HepG2 (cell line): ENCODE results near the gene ARHGAP19.

Experiments used
- ADNP ChIP-seq: sonication (generic); formaldehyde crosslinking; IDR thresholded peaks from 2 replicates; pipeline ENCODE4 v1.4.0; 2020; ENCODE audit warnings: missing genetic modification reagents
- BHLHE40 ChIP-seq: IDR thresholded peaks from 2 replicates; pipeline ENCODE4 v1.6.1; 2011; ENCODE audit warnings: low read length, improper control_type of control experiment
- CTCF ChIP-seq: sonication (generic); formaldehyde crosslinking; IDR thresholded peaks from 2 replicates; pipeline ENCODE4 v1.5.0; 2020; ENCODE audit warnings: mild to moderate bottlenecking, missing genetic modification reagents, moderate library complexity
- DNMT1 ChIP-seq: sonication (generic); formaldehyde crosslinking; IDR thresholded peaks from 2 replicates; pipeline ENCODE4 v1.5.1; 2020; ENCODE audit warnings: mild to moderate bottlenecking, missing genetic modification reagents
- EZH2 ChIP-seq: conservative IDR thresholded peaks from 2 replicates; pipeline ENCODE4 v1.6.1; 2012; ENCODE audit warnings: mild to moderate bottlenecking, low read depth, low read length, moderate library complexity
- GABPA ChIP-seq, 2 experiments: IDR thresholded peaks; 2 replicates each; pipeline ENCODE4 v1.6.1; 2011 to 2016; ENCODE audit warnings: low read depth in 2 of 2, low read length in 1 of 2, missing biosample characterization in 1 of 2, missing genetic modification characterization in 1 of 2
- HMGXB4 ChIP-seq, 2 experiments: sonication (generic) in 1 of 2; formaldehyde crosslinking in 1 of 2; IDR thresholded peaks; 2 replicates each; pipeline versions ENCODE4 v1.4.0 to v1.6.1; 2018 to 2020; ENCODE audit warnings: missing genetic modification reagents in 2 of 2, borderline replicate concordance in 1 of 2, low read depth in 1 of 2, mild to moderate bottlenecking in 1 of 2, missing biosample characterization in 1 of 2
- HNF4A ChIP-seq: sonication (generic); formaldehyde crosslinking; IDR thresholded peaks from 2 replicates; pipeline ENCODE4 v1.4.0; 2020; ENCODE audit warnings: missing genetic modification reagents
- JARID2 ChIP-seq: sonication (generic); formaldehyde crosslinking; IDR thresholded peaks from 2 replicates; pipeline ENCODE4 v1.8.1; 2023; ENCODE audit warnings: missing genetic modification reagents, inconsistent platforms; ENCODE audit not compliant: insufficient replicate concordance
- MEIS1 ChIP-seq: sonication (generic); formaldehyde crosslinking; IDR thresholded peaks from 2 replicates; pipeline ENCODE4 v1.9.0; 2021; ENCODE audit warnings: mild to moderate bottlenecking, missing genetic modification reagents, moderate library complexity, borderline replicate concordance
- POLR2A ChIP-seq, 2 experiments: IDR thresholded peaks; 2 replicates each; pipeline ENCODE4 v1.6.1; 2011; ENCODE audit warnings: low read depth in 2 of 2, low read length in 2 of 2, mild to moderate bottlenecking in 1 of 2, moderate library complexity in 1 of 2; ENCODE audit not compliant: insufficient read depth in 1 of 2
- SOX6 ChIP-seq, 2 experiments: fragments of 450-650 bp in 1 of 2; sonication (generic) in 1 of 2; formaldehyde crosslinking in 1 of 2; IDR thresholded peaks; 2 replicates each; pipeline versions ENCODE4 v1.4.0 to v1.6.1; 2017 to 2020; ENCODE audit warnings: antibody characterized with exemption in 1 of 2, mild to moderate bottlenecking in 1 of 2, missing genetic modification reagents in 1 of 2
- ZNF138 ChIP-seq: sonication (generic); formaldehyde crosslinking; IDR thresholded peaks from 2 replicates; pipeline ENCODE4 v1.5.0; 2020; ENCODE audit warnings: mild to moderate bottlenecking, low read depth, missing genetic modification reagents

GRCh38 chr10:97197030-97197500 is 95.4 kb downstream of the ARHGAP19 start:
- TF ChIP-seq DNMT1 (CRISPR knock-in tag) (no peak), SOX6 (IDR thresholded peaks at IDR 0.05) (no peak), SOX6 (CRISPR knock-in tag; IDR thresholded peaks at IDR 0.05) (no peak), HNF4A (CRISPR knock-in tag) (no peak), BHLHE40 (no peak), ADNP (CRISPR knock-in tag) (no peak), GABPA (IDR thresholded peaks at IDR 0.05; ENCODE audit: low read depth, low read length) (no peak), GABPA (CRISPR knock-in tag; IDR thresholded peaks at IDR 0.05; ENCODE audit: low read depth) (no peak), POLR2A (IDR thresholded peaks at IDR 0.05; ENCODE audit: insufficient read depth in 1 of 2, low read depth in 2 of 2, low read length in 2 of 2) (no peak), EZH2 (no peak), CTCF (CRISPR knock-in tag) (no peak), ZNF138 (CRISPR knock-in tag) (no peak), JARID2 (no peak), MEIS1 (no peak), HMGXB4 (CRISPR knock-in tag; IDR thresholded peaks at IDR 0.05; ENCODE audit: borderline replicate concordance in 1 of 2, low read depth in 1 of 2) (no peak)
